T1000 (cell line): ENCODE data around the gene TNFSF13B.

Source experiments
- DNase-seq: peaks from one replicate; lab custom pipeline; 2025; ENCODE audit warnings: mixed read lengths; lab: John Stamatoyannopoulos, UW

Gene TNFSF13B

GRCh38 chr13:108346376-108346775, 76.9 kb downstream of the TNFSF13B start:
- no peak for DNase-seq

GRCh38 chr13:108349269-108349668, 79.8 kb downstream of the TNFSF13B start:
- DNase-seq = no peak

- DNase-seq = no peak
Measured at GRCh38 chr13:108350579-108350978, 81.1 kb downstream of the TNFSF13B start.

GRCh38 chr13:108352599-108352998, 83.1 kb downstream of the TNFSF13B start:
- DNase-seq = no peak

- DNase-seq = no peak
Measured at GRCh38 chr13:108357228-108357627, 87.7 kb downstream of the TNFSF13B start.
